ENCODE data around the gene KRT33A.
"Not testable (repeated sequence)": the region's sequence is repeated elsewhere in the genome, so short reads cannot be mapped to it uniquely, and the experiment has no call there.

KRT33A gene

DNA sequence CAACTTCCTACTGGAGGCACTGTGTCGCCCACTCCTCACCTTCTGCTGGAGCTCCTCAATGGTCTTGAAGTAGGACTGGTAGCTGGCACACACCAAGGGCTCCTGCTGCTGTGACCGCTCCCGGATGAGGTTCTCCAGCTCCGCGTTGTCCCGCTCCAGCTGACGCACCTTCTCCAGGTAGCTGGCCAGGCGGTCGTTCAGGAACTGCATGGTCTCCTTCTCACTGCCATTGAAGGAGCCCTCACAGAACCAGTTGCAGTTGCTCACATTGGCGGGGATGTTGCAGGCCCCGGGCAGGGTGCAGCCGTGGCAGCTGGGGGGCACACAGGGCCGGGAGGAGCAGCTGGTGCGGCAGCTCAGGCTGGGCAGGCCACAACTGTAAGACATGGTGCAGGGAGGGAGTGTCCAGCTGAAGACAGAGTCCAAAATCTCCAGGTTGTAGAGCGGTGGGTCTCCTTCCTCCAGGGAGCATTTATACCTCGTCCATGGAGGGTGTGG, at the start of gene KRT33A:
Gene KRT33A, minus strand, starts transcription at position 448 of the 498 bp plus-strand sequence. Its CDS starts 61 bp downstream, at position 387.
- not testable (repeated sequence) for DNase-seq

GRCh38 chr17:41396996-41397660, 46.5 kb upstream of the KRT33A start, which contains the start of gene KRT31:
TSS of gene KRT31 (minus strand) at chr17:41397608. CDS start at chr17:41397539, 69 bp downstream.
- no peak for DNase-seq

DNA sequence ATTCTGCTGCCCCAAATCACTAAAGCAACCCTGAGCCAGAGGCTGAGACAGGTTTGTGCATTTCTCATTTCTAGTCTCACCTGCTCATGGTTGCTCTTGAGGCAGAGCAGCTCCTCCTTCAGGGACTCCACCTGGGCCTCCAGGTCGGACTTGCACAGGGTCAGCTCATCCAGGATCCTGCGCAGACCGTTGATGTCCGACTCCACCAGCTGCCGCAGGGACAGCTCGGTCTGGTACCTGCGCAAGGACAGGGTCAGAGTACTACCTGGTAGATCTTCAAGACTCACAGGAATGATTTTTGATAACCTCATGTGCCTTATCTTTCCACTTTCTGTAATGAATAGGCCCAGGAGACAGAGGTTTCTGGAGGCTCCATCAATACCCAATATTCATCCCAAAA, 45.7 kb upstream of the KRT33A start:
- no peak for DNase-seq

- DNase-seq: no peak
Measured at GRCh38 chr17:41395611-41396010, 45.0 kb upstream of the KRT33A start.

GRCh38 chr17:41395044-41395443, 44.4 kb upstream of the KRT33A start:
- not testable (repeated sequence) for DNase-seq

GRCh38 chr17:41394254-41394996, 43.8 kb upstream of the KRT33A start:
- no peak for DNase-seq

- no peak for DNase-seq
Measured at GRCh38 chr17:41393826-41394225, 43.2 kb upstream of the KRT33A start.

DNA sequence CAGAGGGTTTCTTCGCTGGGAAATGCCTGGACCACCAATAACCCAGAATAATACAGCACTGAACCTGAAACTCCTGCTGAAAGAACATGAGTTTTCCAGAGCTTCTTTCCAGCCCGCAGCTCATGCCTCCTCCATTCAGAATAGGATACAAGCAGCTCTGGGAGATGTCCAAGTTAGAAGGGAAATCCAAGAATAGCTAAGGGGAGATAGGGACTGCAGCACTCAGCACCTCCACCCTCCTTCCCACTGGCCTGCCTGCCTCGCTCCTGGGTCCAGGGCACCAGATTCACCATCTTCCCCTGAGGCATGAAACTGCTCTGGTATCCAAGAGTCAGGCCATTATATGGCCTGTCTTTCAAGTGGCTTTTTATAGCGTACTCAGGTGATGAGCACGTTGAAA, 42.7 kb upstream of the KRT33A start:
- DNase-seq: no peak

GRCh38 chr17:41392278-41392677, 41.6 kb upstream of the KRT33A start:
- no peak for DNase-seq

GRCh38 chr17:41391535-41391934, 40.9 kb upstream of the KRT33A start:
- no peak for DNase-seq

GRCh38 chr17:41390411-41390938, 39.8 kb upstream of the KRT33A start:
- no peak for DNase-seq

DNA sequence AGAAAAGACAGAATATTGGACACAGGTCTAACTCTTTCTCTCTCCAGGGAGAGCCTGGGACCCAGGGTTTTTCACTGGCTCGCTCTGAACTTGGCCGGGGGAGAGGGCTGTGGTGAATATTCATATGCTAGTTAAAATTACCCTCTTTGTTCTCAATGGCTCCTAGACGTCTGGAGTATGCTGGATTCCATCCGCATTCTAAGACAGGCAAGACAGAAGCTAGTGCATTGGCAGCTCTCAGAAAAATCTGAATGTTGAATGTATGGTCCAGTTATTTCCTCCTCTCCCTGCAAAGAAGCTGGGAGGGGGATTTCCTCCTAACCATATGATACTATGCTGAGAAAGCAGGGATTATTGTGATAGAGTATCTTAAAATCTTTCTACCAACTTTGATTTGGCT, 37.0 kb upstream of the KRT33A start:
- DNase-seq: no peak

GRCh38 chr17:41386227-41386626, 35.6 kb upstream of the KRT33A start:
- no peak for DNase-seq

DNA sequence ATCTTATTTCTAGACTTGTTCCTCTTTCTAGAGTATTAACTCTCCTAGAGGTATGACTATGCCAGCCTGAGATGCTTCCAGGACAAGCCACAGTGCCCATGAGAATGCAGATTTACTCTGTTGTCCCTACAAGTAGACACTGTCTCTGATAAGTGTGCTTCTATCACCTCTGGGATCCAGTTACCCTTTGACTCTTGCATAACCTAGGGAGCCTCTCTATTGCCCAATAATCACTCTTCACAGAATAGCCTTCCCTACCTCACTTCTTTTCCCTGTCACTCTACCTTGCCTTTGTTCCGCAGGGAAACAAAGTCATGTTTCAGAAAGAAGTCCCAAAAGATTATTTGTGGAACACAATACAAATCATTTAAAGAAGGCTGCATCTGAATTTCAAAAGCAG, 33.1 kb upstream of the KRT33A start:
- no peak for DNase-seq

GRCh38 chr17:41382394-41382793, 31.8 kb upstream of the KRT33A start:
- DNase-seq: no peak

DNA sequence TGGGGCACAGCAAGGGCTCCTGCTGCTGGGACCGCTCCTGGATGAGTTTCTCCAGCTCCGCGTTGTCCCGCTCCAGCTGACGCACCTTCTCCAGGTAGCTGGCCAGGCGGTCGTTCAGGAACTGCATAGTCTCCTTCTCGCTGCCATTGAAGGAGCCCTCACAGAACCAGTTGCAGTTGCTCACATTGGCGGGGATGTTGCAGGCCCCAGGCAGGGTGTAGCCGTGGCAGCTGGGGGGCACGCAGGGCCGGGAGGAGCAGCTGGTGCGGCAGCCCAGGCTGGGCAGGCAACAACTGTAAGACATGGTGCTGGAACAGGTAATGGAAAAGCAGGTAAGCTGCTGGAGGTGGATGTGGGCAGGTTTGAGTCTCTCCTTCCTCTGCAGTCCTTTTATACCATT, 31.3 kb upstream of the KRT33A start, which contains the start of gene KRT34:
Gene KRT34, minus strand, starts transcription at position 364 of the 400 bp plus-strand sequence. Its CDS starts 60 bp downstream, at position 304.
- not testable (repeated sequence) for DNase-seq

DNA sequence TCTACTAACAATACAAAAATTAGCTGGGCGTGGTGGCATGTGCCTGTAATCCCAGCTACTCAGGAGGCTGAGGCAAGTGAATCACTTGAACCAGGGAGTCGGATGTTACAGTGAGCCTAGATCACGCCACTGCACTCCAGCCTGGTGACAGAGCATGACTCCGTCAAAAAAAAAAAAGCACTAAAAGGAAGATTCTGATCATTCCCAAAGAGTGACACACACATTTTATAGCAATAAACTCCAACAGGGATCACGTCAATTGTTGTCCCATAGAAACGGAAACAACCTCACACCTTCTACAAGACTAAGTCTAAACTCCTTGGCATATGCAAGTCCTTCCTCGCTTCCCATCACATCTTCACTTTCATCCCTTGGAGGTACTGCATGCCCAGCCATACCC, 29.5 kb upstream of the KRT33A start:
- DNase-seq: not testable (repeated sequence)

- no peak for DNase-seq
Measured at GRCh38 chr17:41377546-41377945, 26.9 kb upstream of the KRT33A start.

DNA sequence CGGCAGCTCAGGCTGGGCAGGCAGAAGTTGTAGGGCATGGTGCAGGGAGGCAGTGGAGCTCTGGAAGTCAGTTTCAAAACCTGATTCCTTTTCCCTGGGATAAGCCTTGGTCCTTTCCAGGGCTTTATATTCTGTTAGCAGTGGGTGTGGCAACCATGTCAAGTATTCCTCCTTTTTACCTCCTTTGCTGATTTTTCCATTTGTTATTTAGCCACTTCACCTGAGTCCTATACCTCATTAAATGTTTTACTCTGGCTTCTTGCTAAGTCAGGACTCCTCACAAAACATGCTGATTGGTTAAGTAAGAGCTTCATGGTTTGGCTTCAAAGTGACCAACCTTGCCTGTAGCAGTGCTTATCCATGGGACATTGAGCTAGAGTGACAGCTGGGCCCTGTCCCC, 19.1 kb upstream of the KRT33A start, which contains the start of gene KRT33B:
Gene KRT33B, minus strand, starts transcription at position 101 of the 400 bp plus-strand sequence. Its CDS starts 63 bp downstream, at position 38.
- no peak for DNase-seq

- no peak for DNase-seq
Measured at GRCh38 chr17:41369023-41369422, 18.4 kb upstream of the KRT33A start.

DNA sequence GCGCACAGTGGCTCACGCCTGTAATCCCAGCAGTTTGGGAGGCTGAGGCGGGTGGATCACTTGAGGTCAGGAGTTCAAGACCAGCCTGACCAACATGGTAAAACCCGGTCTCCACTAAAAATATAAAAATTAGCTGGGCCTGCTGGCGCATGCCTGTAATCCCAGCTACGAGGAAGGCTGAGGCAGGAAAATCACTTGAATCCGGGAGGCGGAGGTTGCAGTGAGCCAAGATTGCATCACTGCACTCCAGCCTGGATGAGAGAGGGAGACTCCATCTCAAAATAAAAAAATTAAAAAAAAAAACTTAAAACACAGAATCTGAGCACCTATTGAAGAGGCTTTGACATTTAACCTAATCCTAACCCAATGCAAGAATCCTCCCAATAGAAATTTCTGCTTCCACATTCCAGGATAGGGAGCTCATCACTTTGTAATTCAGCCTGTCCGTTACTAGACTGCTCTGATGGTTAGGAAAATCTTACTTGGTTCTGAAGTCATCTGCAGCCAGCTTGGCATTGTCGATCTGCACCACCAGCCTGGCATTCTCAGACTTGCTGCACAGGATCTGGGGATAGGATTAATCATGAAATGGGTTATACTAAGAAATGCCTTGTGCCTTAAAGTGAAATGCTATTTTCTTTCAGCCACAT, 16.9 kb upstream of the KRT33A start:
- DNase-seq: no peak

DNA sequence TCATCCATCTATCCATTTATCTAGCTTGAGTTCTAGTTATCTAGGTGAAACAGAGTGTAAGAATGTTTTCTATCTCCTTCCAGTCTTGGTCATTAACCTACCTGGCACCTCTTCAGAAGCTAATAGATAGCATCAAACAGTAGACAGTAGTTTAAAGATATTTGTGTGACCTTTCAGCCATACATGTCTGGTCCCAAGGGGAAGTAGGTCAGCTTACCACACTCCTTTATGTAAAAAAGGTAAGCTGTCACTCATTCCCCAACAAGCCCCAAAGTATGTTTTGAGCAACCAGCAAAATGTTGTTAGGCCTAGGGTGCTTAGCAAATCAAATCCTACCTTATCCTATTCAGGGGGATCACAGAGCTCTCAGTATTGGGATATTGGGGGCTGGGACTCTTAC, 15.4 kb upstream of the KRT33A start:
- DNase-seq: no peak

- DNase-seq: no peak
Measured at GRCh38 chr17:41363881-41364280, 13.3 kb upstream of the KRT33A start.

Data from activated T-cell treated with anti-CD3 and anti-CD28 coated beads, Interleukin-2, amount 50 U/mL, for 1 hour (primary cell).